ENCODE data around the gene PNRC1. TPM values are rescaled to one million over a fixed set of nuclear protein-coding genes. Genes with fewer than 3 reads are reported as not detected.
A peak's percentile ranks its signal among the peaks of the same experiment; 100 is the strongest.

PNRC1 gene
- total RNA-seq, 3 donors from 2014 or later: 221 to 290 (median 230) TPM

GRCh38 chr6:89050155-89050554, 30.4 kb upstream of the PNRC1 start:
- H3K36me3 ChIP-seq: no peaks in the 10 kb centered on the region
- TF ChIP-seq CTCF (IDR thresholded peaks at IDR 0.05) (no peak), POLR2A (IDR thresholded peaks at IDR 0.05) (no peak), POLR2AphosphoS5 (IDR thresholded peaks at IDR 0.05) (peak; percentile 52 to 93 (median 90))
- DNase-seq (ENCODE audit: low spot score in 2 of 2): peak; percentile 52 to 62
- H3K27ac ChIP-seq: peak overlapping the region; percentile 80 to 88
- H3K4me3 ChIP-seq: no peak overlapping the region
- H3K27me3 ChIP-seq: no peaks in the 10 kb centered on the region
- peaks cover 0 to 10% of the 10 kb centered on the region in 2 donors for H3K4me1 ChIP-seq
- H3K9me3 ChIP-seq: no peaks in the 10 kb centered on the region
- intact Hi-C loops (cut with DNase I; ENCODE audit: low total_unique reads): no loop called here

DNA sequence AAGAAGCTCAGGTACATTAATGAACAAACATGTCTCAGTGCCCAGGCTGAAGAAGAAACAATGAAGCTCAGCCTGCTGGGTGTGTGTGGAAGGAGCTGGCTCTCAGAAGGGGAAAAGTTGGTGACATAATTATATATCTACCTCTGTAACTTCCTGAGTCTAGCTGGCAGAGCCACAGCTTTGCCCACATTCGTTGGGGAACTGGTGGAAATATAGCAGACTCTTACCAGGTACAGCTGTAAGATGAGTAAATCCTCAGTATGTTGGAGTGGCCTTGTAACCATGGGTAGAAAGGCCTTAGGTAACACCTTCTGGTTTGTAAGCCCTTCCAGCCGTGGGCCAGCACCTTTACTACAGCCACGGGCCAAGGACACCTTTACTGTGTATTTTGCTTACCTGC, 29.9 kb upstream of the PNRC1 start:
- intact Hi-C loops (cut with DNase I; ENCODE audit: low total_unique reads): no loop called here
- Histone ChIP-seq H3K27ac (peak overlapping the region; percentile 80 to 88), H3K4me1 (peaks cover 0 to 10% of the 10 kb centered on the region in 2 donors)

GRCh38 chr6:89051676-89052075, 28.9 kb upstream of the PNRC1 start:
- no peak for TF ChIP-seq POLR2AphosphoS5 (IDR thresholded peaks at IDR 0.05)
- TF ChIP-seq POLR2A (IDR thresholded peaks at IDR 0.05): no peak
- TF ChIP-seq CTCF (IDR thresholded peaks at IDR 0.05): no peak
- peak overlapping the region; percentile 80 to 88 for H3K27ac ChIP-seq
- intact Hi-C loops (cut with DNase I; ENCODE audit: low total_unique reads): no loop called here
- no peaks in the 10 kb centered on the region for H3K27me3 ChIP-seq
- H3K9me3 ChIP-seq: no peaks in the 10 kb centered on the region
- H3K4me3 ChIP-seq: no peak overlapping the region
- peaks cover 0 to 10% of the 10 kb centered on the region in 2 donors for H3K4me1 ChIP-seq
- no peak for DNase-seq (ENCODE audit: low spot score in 2 of 2)
- H3K36me3 ChIP-seq: no peaks in the 10 kb centered on the region

More for the DNA sequence above, 29.9 kb upstream of the PNRC1 start:
- Histone ChIP-seq H3K9me3 (no peaks in the 10 kb centered on the region), H3K4me3 (no peak overlapping the region), H3K27me3 (no peaks in the 10 kb centered on the region), H3K36me3 (no peaks in the 10 kb centered on the region)
- no peak for DNase-seq (ENCODE audit: low spot score in 2 of 2)
- TF ChIP-seq POLR2AphosphoS5 (IDR thresholded peaks at IDR 0.05) (no peak), CTCF (IDR thresholded peaks at IDR 0.05) (no peak), POLR2A (IDR thresholded peaks at IDR 0.05) (no peak)

- no peak overlapping the region for H3K27ac ChIP-seq
- intact Hi-C loops (cut with DNase I; ENCODE audit: low total_unique reads): no loop called here
- no peaks in the 10 kb centered on the region for H3K36me3 ChIP-seq
- TF ChIP-seq POLR2A (IDR thresholded peaks at IDR 0.05): no peak
- TF ChIP-seq CTCF (IDR thresholded peaks at IDR 0.05): no peak
- no peak for TF ChIP-seq POLR2AphosphoS5 (IDR thresholded peaks at IDR 0.05)
- no peak overlapping the region for H3K4me3 ChIP-seq
- peaks cover 0 to 10% of the 10 kb centered on the region in 2 donors for H3K4me1 ChIP-seq
- DNase-seq (ENCODE audit: low spot score in 2 of 2): no peak
- H3K9me3 ChIP-seq: no peaks in the 10 kb centered on the region
- H3K27me3 ChIP-seq: no peaks in the 10 kb centered on the region
These were observed 26.3 kb upstream of the PNRC1 start for GRCh38 chr6:89054208-89054607.

- no peak for DNase-seq (ENCODE audit: low spot score in 2 of 2)
- Histone ChIP-seq H3K27me3 (no peaks in the 10 kb centered on the region), H3K27ac (no peak overlapping the region), H3K4me3 (no peak overlapping the region), H3K36me3 (no peaks in the 10 kb centered on the region), H3K4me1 (no peaks in the 10 kb centered on the region), H3K9me3 (no peaks in the 10 kb centered on the region)
- TF ChIP-seq POLR2A (IDR thresholded peaks at IDR 0.05): no peak
- intact Hi-C loops (cut with DNase I; ENCODE audit: low total_unique reads): no loop called here
These were observed 22.8 kb upstream of the PNRC1 start for GRCh38 chr6:89057759-89058158.

- DNase-seq (ENCODE audit: low spot score in 2 of 2): no peak
- no peak overlapping the region for H3K4me3 ChIP-seq
- H3K9me3 ChIP-seq: no peaks in the 10 kb centered on the region
- no peaks in the 10 kb centered on the region for H3K36me3 ChIP-seq
- TF ChIP-seq POLR2AphosphoS5 (IDR thresholded peaks at IDR 0.05) (no peak), POLR2A (IDR thresholded peaks at IDR 0.05) (no peak), CTCF (IDR thresholded peaks at IDR 0.05) (no peak)
- no peaks in the 10 kb centered on the region for H3K27me3 ChIP-seq
- no peaks in the 10 kb centered on the region for H3K4me1 ChIP-seq
- H3K27ac ChIP-seq: no peak overlapping the region
- intact Hi-C loops (cut with DNase I; ENCODE audit: low total_unique reads): no loop called here
These were observed 21.9 kb upstream of the PNRC1 start for GRCh38 chr6:89058627-89059026.

Data from breast epithelium (tissue), 4 donors.